Retinal pigment epithelial cell (primary cell): ENCODE results near the gene NKX6-2.

Experiments
- DNase-seq: peaks from one replicate; pipeline ENCODE4 v3.0.0-alpha.2; 2010; ENCODE audit warnings: low read depth
- H3K4me3 ChIP-seq: 2 replicates; pipeline ENCODE4 v1.5.1; 2011; ENCODE audit warnings: mild to moderate bottlenecking, low read length, control low read depth, moderate library complexity
- TF ChIP-seq, protein P1 (sequence below): conservative IDR thresholded peaks from 2 replicates; pipeline ENCODE4 v1.5.1; 2011; ENCODE audit warnings: low read depth, low read length, control low read depth, inconsistent platforms

The NKX6-2 gene

GRCh38 chr10:132768346-132769248 lies 17.4 kb downstream of the NKX6-2 start:
- DNase-seq: no peak
- TF ChIP-seq, protein P1, sequence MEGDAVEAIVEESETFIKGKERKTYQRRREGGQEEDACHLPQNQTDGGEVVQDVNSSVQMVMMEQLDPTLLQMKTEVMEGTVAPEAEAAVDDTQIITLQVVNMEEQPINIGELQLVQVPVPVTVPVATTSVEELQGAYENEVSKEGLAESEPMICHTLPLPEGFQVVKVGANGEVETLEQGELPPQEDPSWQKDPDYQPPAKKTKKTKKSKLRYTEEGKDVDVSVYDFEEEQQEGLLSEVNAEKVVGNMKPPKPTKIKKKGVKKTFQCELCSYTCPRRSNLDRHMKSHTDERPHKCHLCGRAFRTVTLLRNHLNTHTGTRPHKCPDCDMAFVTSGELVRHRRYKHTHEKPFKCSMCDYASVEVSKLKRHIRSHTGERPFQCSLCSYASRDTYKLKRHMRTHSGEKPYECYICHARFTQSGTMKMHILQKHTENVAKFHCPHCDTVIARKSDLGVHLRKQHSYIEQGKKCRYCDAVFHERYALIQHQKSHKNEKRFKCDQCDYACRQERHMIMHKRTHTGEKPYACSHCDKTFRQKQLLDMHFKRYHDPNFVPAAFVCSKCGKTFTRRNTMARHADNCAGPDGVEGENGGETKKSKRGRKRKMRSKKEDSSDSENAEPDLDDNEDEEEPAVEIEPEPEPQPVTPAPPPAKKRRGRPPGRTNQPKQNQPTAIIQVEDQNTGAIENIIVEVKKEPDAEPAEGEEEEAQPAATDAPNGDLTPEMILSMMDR: no peak
- H3K4me3 ChIP-seq: no peak overlapping the region

- TF ChIP-seq, protein P1: no peak
- H3K4me3 ChIP-seq: no peak overlapping the region
- no peak for DNase-seq
Measured at GRCh38 chr10:132766291-132766690, 19.7 kb downstream of the NKX6-2 start.

DNA sequence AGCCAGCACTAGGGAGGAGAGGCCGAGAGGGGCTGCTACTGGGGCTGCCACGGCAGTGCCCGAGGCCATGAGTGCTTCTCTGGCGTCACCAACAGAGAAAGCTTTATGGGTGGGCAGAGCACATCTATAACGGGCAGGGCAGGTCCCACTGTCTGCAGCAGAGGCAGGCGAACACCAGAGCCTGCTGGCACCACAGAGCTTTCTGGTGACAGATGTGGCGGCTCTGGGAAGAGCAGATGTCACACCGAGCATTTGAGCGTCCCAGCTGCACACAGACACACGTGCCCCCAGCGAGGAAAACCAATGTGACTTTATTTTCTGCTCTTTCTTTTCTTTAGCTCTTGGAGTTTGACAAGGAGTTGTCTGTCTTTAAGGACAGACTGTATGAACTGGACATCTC lies 20.5 kb downstream of the NKX6-2 start:
- TF ChIP-seq, protein P1: no peak
- no peak overlapping the region for H3K4me3 ChIP-seq
- DNase-seq: no peak

DNA sequence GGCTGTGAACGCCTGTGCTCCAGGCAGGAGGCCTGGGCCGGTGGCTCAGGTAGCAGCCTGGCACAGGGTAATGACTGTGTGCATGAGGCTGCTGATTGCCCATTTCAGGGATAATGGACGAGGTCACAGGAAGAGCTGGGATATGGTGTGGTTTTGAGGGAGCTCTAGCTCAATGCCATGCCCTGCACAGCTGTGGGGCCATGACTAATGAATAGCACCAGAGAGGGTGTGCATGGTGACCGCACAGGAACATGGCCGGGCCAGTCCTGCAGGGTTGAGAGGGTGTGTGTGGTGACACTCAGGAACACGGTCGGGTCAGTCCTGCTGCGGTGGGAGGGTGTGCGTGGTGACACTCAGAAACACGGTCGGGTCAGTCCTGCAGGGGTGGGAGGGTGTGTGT lies 21.8 kb downstream of the NKX6-2 start:
- DNase-seq: no peak
- TF ChIP-seq, protein P1: no peak
- H3K4me3 ChIP-seq: no peak overlapping the region

GRCh38 chr10:132763545-132763944 lies 22.4 kb downstream of the NKX6-2 start:
- H3K4me3 ChIP-seq: no peak overlapping the region
- no peak for DNase-seq
- TF ChIP-seq, protein P1: no peak

DNA sequence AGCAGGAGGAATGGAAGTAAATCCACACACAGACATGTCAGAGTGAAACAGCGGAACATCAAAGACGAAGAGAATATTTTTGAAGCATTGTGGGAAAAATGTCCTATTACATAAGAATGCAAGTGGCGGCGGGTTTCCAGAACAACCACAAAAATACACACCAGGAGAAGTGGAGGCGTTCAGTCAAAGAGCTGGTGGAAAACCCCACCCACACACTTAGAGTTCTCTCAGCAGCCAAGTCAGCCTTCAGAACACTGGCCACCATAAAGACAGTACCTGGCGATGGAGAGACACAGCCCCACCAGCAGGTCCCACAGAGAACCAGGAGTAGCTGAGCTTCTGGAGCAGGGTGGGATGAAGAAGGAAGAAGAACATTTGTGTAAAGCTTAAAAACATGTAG lies 23.7 kb downstream of the NKX6-2 start:
- DNase-seq: no peak
- no peak overlapping the region for H3K4me3 ChIP-seq
- TF ChIP-seq, protein P1: no peak
